IMR-90 (cell line): Measurements from ENCODE around the gene TERB1.

Experiments used
- BHLHE40 ChIP-seq: fragments of 150-350 bp; IDR thresholded peaks from 2 replicates; pipeline ENCODE4 v1.6.1; 2016; ENCODE audit warnings: mild to moderate bottlenecking, low read depth, low read length
- CEBPB ChIP-seq: IDR thresholded peaks from 2 replicates; pipeline ENCODE4 v1.6.1; 2012; ENCODE audit warnings: low read depth, low read length, improper control_type of control experiment
- CTCF ChIP-seq: conservative IDR thresholded peaks from 2 replicates; pipeline ENCODE4 v1.5.1; 2012; ENCODE audit warnings: mild to moderate bottlenecking, low read depth, low read length, improper control_type of control experiment
- FOS ChIP-seq: fragments of 150-350 bp; IDR thresholded peaks from 2 replicates; pipeline ENCODE4 v1.6.1; 2016; ENCODE audit warnings: low read depth, low read length
- MAZ ChIP-seq: IDR thresholded peaks from 2 replicates; pipeline ENCODE4 v1.6.1; 2012; ENCODE audit warnings: low read depth, mild to moderate bottlenecking, low read length, improper control_type of control experiment, moderate library complexity, borderline replicate concordance
- MXI1 ChIP-seq: IDR thresholded peaks from 2 replicates; pipeline ENCODE4 v1.6.1; 2012; ENCODE audit warnings: low read depth, mild to moderate bottlenecking, low read length, moderate library complexity, borderline replicate concordance
- NFE2L2 ChIP-seq: fragments of 150-350 bp; IDR thresholded peaks from 2 replicates; pipeline ENCODE4 v1.6.1; 2016; ENCODE audit warnings: low read depth, mild to moderate bottlenecking, low read length
- POLR2A ChIP-seq: IDR thresholded peaks from 2 replicates; pipeline ENCODE4 v1.6.1; 2012; ENCODE audit warnings: mild to moderate bottlenecking, low read depth, low read length
- RAD21 ChIP-seq: IDR thresholded peaks from 2 replicates; pipeline ENCODE4 v1.6.1; 2012; ENCODE audit warnings: low read length, improper control_type of control experiment
- RCOR1 ChIP-seq: IDR thresholded peaks from 2 replicates; pipeline ENCODE4 v1.6.1; 2012; ENCODE audit warnings: mild to moderate bottlenecking, low read length, improper control_type of control experiment; ENCODE audit not compliant: insufficient replicate concordance
- RFX5 ChIP-seq: IDR thresholded peaks from 2 replicates; pipeline ENCODE4 v1.8.0; 2012; ENCODE audit warnings: low read depth, mild to moderate bottlenecking, low read length, moderate library complexity
- SMC3 ChIP-seq: fragments of 150-350 bp; IDR thresholded peaks from 2 replicates; pipeline ENCODE4 v1.6.1; 2016; ENCODE audit warnings: low read depth, mild to moderate bottlenecking, antibody characterized with exemption, low read length, moderate library complexity
- USF2 ChIP-seq: fragments of 150-350 bp; IDR thresholded peaks from 2 replicates; pipeline ENCODE4 v1.6.1; 2017; ENCODE audit warnings: mild to moderate bottlenecking, antibody characterized with exemption, low read length, low read depth

GRCh38 chr16:66844009-66844341 is 42.6 kb upstream of the TERB1 start:
- TF ChIP-seq CTCF: no peak
- no peak for TF ChIP-seq MXI1
- no peak for TF ChIP-seq RCOR1
- TF ChIP-seq RFX5: no peak
- TF ChIP-seq POLR2A: no peak
- TF ChIP-seq RAD21: no peak
- TF ChIP-seq FOS: no peak
- no peak for TF ChIP-seq BHLHE40
- TF ChIP-seq SMC3: no peak
- no peak for TF ChIP-seq NFE2L2
- TF ChIP-seq USF2: no peak
- TF ChIP-seq CEBPB: no peak
- TF ChIP-seq MAZ: no peak
